Measurements from ENCODE around the gene UBE2G2. TPM values are rescaled to one million over a fixed set of nuclear protein-coding genes. Genes with fewer than 3 reads are reported as not detected.
"Not testable (repeated sequence)": the region's sequence is repeated elsewhere in the genome, so short reads cannot be mapped to it uniquely, and the experiment has no call there.

Gene UBE2G2
- total RNA-seq, 1 donor from 2014 or later, result 92.2 TPM

GRCh38 chr21:44836666-44837471 is 35.2 kb upstream of the UBE2G2 start:
- peak; percentile 69 for DNase-seq (ENCODE audit: low spot score)

- no peak for DNase-seq (ENCODE audit: low spot score)
These were observed 34.7 kb upstream of the UBE2G2 start for GRCh38 chr21:44836349-44836665.

GRCh38 chr21:44835647-44835973 is 34.0 kb upstream of the UBE2G2 start:
- DNase-seq (ENCODE audit: low spot score), result no peak

- no peak for DNase-seq (ENCODE audit: low spot score)
These were observed 33.5 kb upstream of the UBE2G2 start for GRCh38 chr21:44834951-44835646.

GRCh38 chr21:44834231-44834950 is 32.8 kb upstream of the UBE2G2 start:
- no peak for DNase-seq (ENCODE audit: low spot score)

GRCh38 chr21:44833663-44834062 is 32.0 kb upstream of the UBE2G2 start:
- DNase-seq (ENCODE audit: low spot score), result no peak

GRCh38 chr21:44832516-44833255 is 31.1 kb upstream of the UBE2G2 start:
- DNase-seq (ENCODE audit: low spot score), result not testable (repeated sequence)

GRCh38 chr21:44831227-44831860 is 29.7 kb upstream of the UBE2G2 start:
- DNase-seq (ENCODE audit: low spot score), result no peak

- DNase-seq (ENCODE audit: low spot score), result no peak
These were observed 28.0 kb upstream of the UBE2G2 start for GRCh38 chr21:44829507-44830092.

GRCh38 chr21:44828362-44829056 is 26.9 kb upstream of the UBE2G2 start:
- no peak for DNase-seq (ENCODE audit: low spot score)

- no peak for DNase-seq (ENCODE audit: low spot score)
These were observed 21.6 kb upstream of the UBE2G2 start for GRCh38 chr21:44823179-44823660.

- no peak for DNase-seq (ENCODE audit: low spot score)
These were observed 21.0 kb upstream of the UBE2G2 start for GRCh38 chr21:44822484-44823178.

GRCh38 chr21:44820851-44821250 is 19.2 kb upstream of the UBE2G2 start:
- DNase-seq (ENCODE audit: low spot score), result no peak

- DNase-seq (ENCODE audit: low spot score), result no peak
These were observed 17.9 kb upstream of the UBE2G2 start for GRCh38 chr21:44819283-44820243.

- DNase-seq (ENCODE audit: low spot score), result no peak
These were observed 17.0 kb upstream of the UBE2G2 start for GRCh38 chr21:44818640-44819011.

- DNase-seq (ENCODE audit: low spot score), result peak; percentile 78
These were observed 16.5 kb upstream of the UBE2G2 start, which contains the start of gene SUMO3 for GRCh38 chr21:44817914-44818639. Gene SUMO3 (minus strand): TSS chr21:44818062. CDS start chr21:44817968, 94 bp downstream.

- peak; percentile 87 for DNase-seq (ENCODE audit: low spot score)
These were observed 15.9 kb upstream of the UBE2G2 start for GRCh38 chr21:44817506-44817880.

Data from umbilical cord (tissue), 2 donors.